GM21786 (cell line): ENCODE data around the gene ADAMTS16.

ENCODE experiments used
- ATAC-seq: cut with Tn5 transposase; IDR thresholded peaks from one replicate; pipeline ENCODE4 v1.9.1; 2021; ENCODE audit not compliant: unreplicated experiment

Gene ADAMTS16

GRCh38 chr5:5278201-5278814 is 138.2 kb downstream of the ADAMTS16 start:
- no peak for ATAC-seq

- ATAC-seq: no peak
Observed at GRCh38 chr5:5278815-5279381, 138.8 kb downstream of the ADAMTS16 start.

- ATAC-seq: no peak
Observed at GRCh38 chr5:5285906-5286305, 145.8 kb downstream of the ADAMTS16 start.

- no peak for ATAC-seq
Observed at GRCh38 chr5:5287419-5287818, 147.3 kb downstream of the ADAMTS16 start.

GRCh38 chr5:5288201-5288600 is 148.1 kb downstream of the ADAMTS16 start:
- no peak for ATAC-seq

- no peak for ATAC-seq
Observed at GRCh38 chr5:5289537-5289936, 149.4 kb downstream of the ADAMTS16 start.

- ATAC-seq: no peak
Observed at GRCh38 chr5:5290674-5291334, 150.7 kb downstream of the ADAMTS16 start.

- no peak for ATAC-seq
Observed at GRCh38 chr5:5291357-5291756, 151.2 kb downstream of the ADAMTS16 start.

- no peak for ATAC-seq
Observed at GRCh38 chr5:5293029-5293428, 152.9 kb downstream of the ADAMTS16 start.

- ATAC-seq: no peak
Observed at GRCh38 chr5:5294429-5294828, 154.3 kb downstream of the ADAMTS16 start.

GRCh38 chr5:5295351-5295750 is 155.2 kb downstream of the ADAMTS16 start:
- no peak for ATAC-seq

GRCh38 chr5:5296051-5296450 is 155.9 kb downstream of the ADAMTS16 start:
- ATAC-seq: no peak

- no peak for ATAC-seq
Observed at GRCh38 chr5:5297432-5298067, 157.4 kb downstream of the ADAMTS16 start.

- no peak for ATAC-seq
Observed at GRCh38 chr5:5298068-5298633, 158.0 kb downstream of the ADAMTS16 start.

GRCh38 chr5:5298841-5299541 is 158.9 kb downstream of the ADAMTS16 start:
- no peak for ATAC-seq

GRCh38 chr5:5301176-5301575 is 161.0 kb downstream of the ADAMTS16 start:
- no peak for ATAC-seq

- ATAC-seq: no peak
Observed at GRCh38 chr5:5302201-5302600, 162.1 kb downstream of the ADAMTS16 start.

- no peak for ATAC-seq
Observed at GRCh38 chr5:5303242-5303641, 163.1 kb downstream of the ADAMTS16 start.

- ATAC-seq: no peak
Observed at GRCh38 chr5:5304361-5305020, 164.4 kb downstream of the ADAMTS16 start.

GRCh38 chr5:5306696-5307095 is 166.6 kb downstream of the ADAMTS16 start:
- ATAC-seq: no peak

- no peak for ATAC-seq
Observed at GRCh38 chr5:5308319-5308718, 168.2 kb downstream of the ADAMTS16 start.
